Type B pancreatic cell (in vitro differentiated cells): ENCODE measurements around the gene PLEKHA4. TPM values are rescaled to one million over a fixed set of nuclear protein-coding genes. Genes with fewer than 3 reads are reported as not detected.
A peak's percentile ranks its signal among the peaks of the same experiment; 100 is the strongest.
"Not testable (repeated sequence)": the region's sequence is repeated elsewhere in the genome, so short reads cannot be mapped to it uniquely, and the experiment has no call there.

Experiments
- DNase-seq: peaks from one replicate; pipeline ENCODE4 v3.0.0; 2021; ENCODE audit warnings: mixed read lengths; ENCODE audit not compliant: unreplicated experiment; ENCODE audit errors: extremely low spot score
- H3K27ac Mint-ChIP-seq: 2 replicates; pipeline ENCODE4 v1.8.0; 2021; ENCODE audit warnings: mild to moderate bottlenecking, mixed read lengths
- H3K27me3 Mint-ChIP-seq: 2 replicates; pipeline ENCODE4 v1.8.0; 2021; ENCODE audit warnings: mixed read lengths
- H3K36me3 Mint-ChIP-seq: 2 replicates; pipeline ENCODE4 v1.8.0; 2021; ENCODE audit warnings: mixed read lengths
- H3K4me1 Mint-ChIP-seq: one replicate; pipeline ENCODE4 v1.8.0; 2021; ENCODE audit warnings: mixed read lengths; ENCODE audit not compliant: unreplicated experiment
- H3K4me3 Mint-ChIP-seq: 2 replicates; pipeline ENCODE4 v1.8.0; 2021; ENCODE audit warnings: mild to moderate bottlenecking, mixed read lengths
- H3K9me3 Mint-ChIP-seq: 2 replicates; pipeline ENCODE4 v1.8.0; 2021; ENCODE audit warnings: mixed read lengths
- total RNA-seq: library from RNA; stranded (reverse); gene quantifications from 2 replicates; pipeline ENCODE4 v1.2.1, GENCODE V29; 2021; ENCODE audit warnings: low replicate concordance
- TF ChIP-seq, protein P1 (sequence below): fragments of 200-600 bp; sonication (generic); conservative IDR thresholded peaks from 2 replicates; pipeline ENCODE4 v1.5.0; 2021; ENCODE audit warnings: antibody characterized with exemption, mild to moderate bottlenecking

Gene PLEKHA4
- total RNA-seq, 1 donor from 2014 or later: 45.4 TPM

DNA sequence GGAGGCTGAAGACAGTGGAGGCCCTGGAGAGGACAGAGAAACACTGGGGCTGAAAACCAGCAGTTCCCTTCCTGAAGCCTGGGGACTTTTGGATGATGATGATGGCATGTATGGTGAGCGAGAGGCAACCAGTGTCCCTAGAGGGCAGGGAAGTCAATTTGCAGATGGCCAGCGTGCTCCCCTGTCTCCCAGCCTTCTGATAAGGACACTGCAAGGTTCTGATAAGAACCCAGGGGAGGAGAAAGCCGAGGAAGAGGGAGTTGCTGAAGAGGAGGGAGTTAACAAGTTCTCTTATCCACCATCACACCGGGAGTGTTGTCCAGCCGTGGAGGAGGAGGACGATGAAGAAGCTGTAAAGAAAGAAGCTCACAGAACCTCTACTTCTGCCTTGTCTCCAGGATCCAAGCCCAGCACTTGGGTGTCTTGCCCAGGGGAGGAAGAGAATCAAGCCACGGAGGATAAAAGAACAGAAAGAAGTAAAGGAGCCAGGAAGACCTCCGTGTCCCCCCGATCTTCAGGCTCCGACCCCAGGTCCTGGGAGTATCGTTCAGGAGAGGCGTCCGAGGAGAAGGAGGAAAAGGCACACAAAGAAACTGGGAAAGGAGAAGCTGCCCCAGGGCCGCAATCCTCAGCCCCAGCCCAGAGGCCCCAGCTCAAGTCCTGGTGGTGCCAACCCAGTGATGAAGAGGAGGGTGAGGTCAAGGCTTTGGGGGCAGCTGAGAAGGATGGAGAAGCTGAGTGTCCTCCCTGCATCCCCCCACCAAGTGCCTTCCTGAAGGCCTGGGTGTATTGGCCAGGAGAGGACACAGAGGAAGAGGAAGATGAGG is 5.3 kb upstream of the PLEKHA4 start:
- DNase-seq: no peak
- H3K27me3 Mint-ChIP-seq: peaks cover 4% of the 10 kb centered on the region
- H3K4me1 Mint-ChIP-seq: peaks cover 41% of the 10 kb centered on the region
- peak overlapping the region; percentile 99 for H3K4me3 Mint-ChIP-seq
- peaks cover 36% of the 10 kb centered on the region for H3K36me3 Mint-ChIP-seq
- TF ChIP-seq, protein P1, sequence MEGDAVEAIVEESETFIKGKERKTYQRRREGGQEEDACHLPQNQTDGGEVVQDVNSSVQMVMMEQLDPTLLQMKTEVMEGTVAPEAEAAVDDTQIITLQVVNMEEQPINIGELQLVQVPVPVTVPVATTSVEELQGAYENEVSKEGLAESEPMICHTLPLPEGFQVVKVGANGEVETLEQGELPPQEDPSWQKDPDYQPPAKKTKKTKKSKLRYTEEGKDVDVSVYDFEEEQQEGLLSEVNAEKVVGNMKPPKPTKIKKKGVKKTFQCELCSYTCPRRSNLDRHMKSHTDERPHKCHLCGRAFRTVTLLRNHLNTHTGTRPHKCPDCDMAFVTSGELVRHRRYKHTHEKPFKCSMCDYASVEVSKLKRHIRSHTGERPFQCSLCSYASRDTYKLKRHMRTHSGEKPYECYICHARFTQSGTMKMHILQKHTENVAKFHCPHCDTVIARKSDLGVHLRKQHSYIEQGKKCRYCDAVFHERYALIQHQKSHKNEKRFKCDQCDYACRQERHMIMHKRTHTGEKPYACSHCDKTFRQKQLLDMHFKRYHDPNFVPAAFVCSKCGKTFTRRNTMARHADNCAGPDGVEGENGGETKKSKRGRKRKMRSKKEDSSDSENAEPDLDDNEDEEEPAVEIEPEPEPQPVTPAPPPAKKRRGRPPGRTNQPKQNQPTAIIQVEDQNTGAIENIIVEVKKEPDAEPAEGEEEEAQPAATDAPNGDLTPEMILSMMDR: no peak
- H3K9me3 Mint-ChIP-seq: no peaks in the 10 kb centered on the region
- peak overlapping the region; percentile 100 for H3K27ac Mint-ChIP-seq

DNA sequence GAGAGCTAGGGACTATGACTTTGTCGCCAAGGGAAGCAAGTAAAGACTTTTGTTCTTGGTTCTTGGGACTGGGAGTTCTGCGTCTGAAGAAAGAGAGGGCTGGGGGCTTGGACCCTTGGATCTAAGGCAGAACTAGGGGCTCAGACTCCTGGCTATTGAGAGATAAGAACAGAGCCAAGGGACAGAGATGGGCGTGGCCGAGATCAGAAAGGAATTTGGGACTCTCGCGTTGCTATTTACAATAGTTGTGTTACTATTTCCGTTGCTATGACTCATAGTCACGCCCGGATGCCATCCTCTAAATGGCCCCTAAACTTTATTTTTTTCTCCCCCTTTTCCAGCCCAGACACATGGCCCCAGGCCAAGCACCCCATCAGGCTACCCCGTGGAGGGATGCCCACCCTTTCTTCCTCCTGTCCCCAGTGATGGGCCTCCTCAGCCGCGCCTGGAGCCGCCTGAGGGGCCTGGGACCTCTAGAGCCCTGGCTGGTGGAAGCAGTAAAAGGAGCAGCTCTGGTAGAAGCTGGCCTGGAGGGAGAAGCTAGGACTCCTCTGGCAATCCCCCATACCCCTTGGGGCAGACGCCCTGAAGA is 4.6 kb upstream of the PLEKHA4 start:
- Mint-ChIP-seq H3K4me3 (peak overlapping the region; percentile 99), H3K9me3 (no peaks in the 10 kb centered on the region), H3K36me3 (peaks cover 33% of the 10 kb centered on the region), H3K27me3 (peaks cover 4% of the 10 kb centered on the region), H3K27ac (peak overlapping the region; percentile 100), H3K4me1 (peaks cover 47% of the 10 kb centered on the region)
- TF ChIP-seq, protein P1: no peak
- DNase-seq: no peak

DNA sequence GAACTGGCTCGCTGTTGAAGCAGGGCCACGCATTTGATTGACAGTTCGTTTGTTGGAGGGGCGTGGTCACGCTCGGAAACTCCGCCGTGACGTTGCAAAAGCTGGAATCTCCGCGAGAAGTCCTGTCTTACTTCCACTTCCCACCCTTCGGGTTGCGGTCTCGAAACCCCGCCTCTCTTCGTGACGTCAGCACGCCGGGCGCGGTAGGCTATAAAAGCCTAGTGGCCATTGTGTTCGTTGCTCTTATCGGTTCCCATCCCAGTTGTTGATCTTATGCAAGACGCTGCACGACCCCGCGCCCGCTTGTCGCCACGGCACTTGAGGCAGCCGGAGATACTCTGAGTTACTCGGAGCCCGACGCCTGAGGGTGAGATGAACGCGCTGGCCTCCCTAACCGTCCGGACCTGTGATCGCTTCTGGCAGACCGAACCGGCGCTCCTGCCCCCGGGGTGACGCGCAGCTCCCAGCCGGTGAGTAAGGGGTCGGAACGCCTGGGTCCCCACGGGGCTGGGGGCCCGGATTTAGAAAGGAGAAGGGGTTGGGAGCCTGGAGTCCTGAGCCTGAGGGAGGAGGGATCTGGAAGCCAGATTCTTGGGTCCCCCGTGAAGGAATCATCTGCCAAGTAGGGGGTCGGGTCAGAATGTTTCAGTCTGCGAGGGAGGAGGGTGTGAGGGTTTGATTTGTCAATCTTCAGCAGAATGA is 3.9 kb upstream of the PLEKHA4 start, which contains the start of gene PPP1R15A:
Gene PPP1R15A, plus strand, starts transcription at position 240 of the 702 bp plus-strand sequence. CDS start 813 bp downstream, outside the sequence.
- no peaks in the 10 kb centered on the region for H3K9me3 Mint-ChIP-seq
- DNase-seq: peak; percentile 99
- peak within 1 kb of the TSS; percentile 100 for H3K27ac Mint-ChIP-seq
- peaks cover 51% of the 10 kb centered on the region for H3K4me1 Mint-ChIP-seq
- H3K4me3 Mint-ChIP-seq: peak within 1 kb of the TSS; percentile 99
- H3K36me3 Mint-ChIP-seq: peaks cover 30% of the 10 kb centered on the region
- H3K27me3 Mint-ChIP-seq: peaks cover 4% of the 10 kb centered on the region
- TF ChIP-seq, protein P1: peak; percentile 35

DNA sequence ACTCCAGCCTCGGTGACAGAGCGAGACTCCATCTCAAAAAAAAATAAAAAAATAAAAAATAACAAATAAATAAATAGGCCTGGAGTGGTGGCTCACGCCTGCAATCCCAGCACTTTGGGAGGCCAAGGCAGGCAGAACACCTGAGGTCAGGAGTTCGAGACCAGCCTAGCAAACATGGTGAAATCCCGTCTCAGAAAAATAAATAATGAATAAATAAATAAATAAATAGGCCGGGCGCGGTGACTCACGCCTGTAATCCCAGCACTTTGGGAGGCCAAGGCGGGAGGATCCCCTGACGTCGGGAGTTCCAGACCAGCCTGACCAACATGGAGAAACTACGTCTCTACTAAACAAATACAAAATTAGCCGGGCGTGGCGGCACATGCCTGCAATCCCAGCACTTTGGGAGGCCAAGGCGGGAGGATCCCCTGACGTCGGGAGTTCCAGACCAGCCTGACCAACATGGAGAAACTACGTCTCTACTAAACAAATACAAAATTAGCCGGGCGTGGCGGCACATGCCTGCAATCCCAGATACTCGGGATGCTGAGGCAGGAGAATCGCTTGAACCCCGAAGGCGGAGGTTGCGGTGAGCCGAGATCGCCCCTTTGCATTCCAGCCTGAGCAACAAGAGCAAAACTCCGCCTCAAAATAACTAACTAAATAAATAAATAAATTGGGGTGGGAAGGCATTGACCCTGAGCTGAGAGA is 3.2 kb upstream of the PLEKHA4 start:
- not testable (repeated sequence) for H3K27me3 Mint-ChIP-seq, DNase-seq, H3K9me3 Mint-ChIP-seq
- Mint-ChIP-seq H3K36me3 (peaks cover 30% of the 10 kb centered on the region), H3K27ac (peak overlapping the region; percentile 100), H3K4me1 (peaks cover 58% of the 10 kb centered on the region), H3K4me3 (peak overlapping the region; percentile 99)

DNA sequence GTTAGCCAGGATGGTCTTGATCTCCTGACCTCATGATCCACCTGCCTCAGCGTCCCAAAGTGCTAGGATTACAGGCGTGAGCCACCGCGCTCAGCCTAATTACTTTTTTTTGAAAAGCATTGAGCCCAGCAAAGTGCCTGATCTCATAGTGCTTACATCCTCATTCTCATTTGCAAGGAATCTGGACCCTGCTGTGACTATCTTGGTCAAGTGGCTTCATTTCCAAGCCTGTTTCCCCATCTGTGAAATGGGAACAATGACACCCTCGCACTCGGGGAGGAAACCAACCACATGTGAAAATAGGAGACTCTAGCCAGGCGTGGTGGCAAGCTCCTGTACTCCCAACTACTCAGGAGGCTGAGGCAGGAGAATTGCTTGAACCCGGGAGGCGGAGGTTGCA is 1.6 kb upstream of the PLEKHA4 start:
- H3K36me3 Mint-ChIP-seq: peaks cover 19% of the 10 kb centered on the region
- no peak overlapping the region for H3K4me3 Mint-ChIP-seq
- H3K27ac Mint-ChIP-seq: no peak overlapping the region
- TF ChIP-seq, protein P1: no peak
- DNase-seq: no peak
- H3K4me1 Mint-ChIP-seq: peaks cover 49% of the 10 kb centered on the region
- peaks cover 4% of the 10 kb centered on the region for H3K27me3 Mint-ChIP-seq
- H3K9me3 Mint-ChIP-seq: no peaks in the 10 kb centered on the region
